ENCODE measurements around the gene TDRD10.
A peak's percentile ranks its signal among the peaks of the same experiment; 100 is the strongest.
"Not testable (repeated sequence)": the region's sequence is repeated elsewhere in the genome, so short reads cannot be mapped to it uniquely, and the experiment has no call there.

Gene TDRD10

GRCh38 chr1:154501423-154502065 is 475 bp upstream of the TDRD10 start:
- no peak for DNase-seq

GRCh38 chr1:154502744-154503115 is 711 bp downstream of the TDRD10 start:
- intact Hi-C loops (cut with DNase I), result no loop called here
- DNase-seq, result no peak

More at GRCh38 chr1:154501423-154502065, 475 bp upstream of the TDRD10 start:
- intact Hi-C loops (cut with DNase I), result no loop called here

- no peak for DNase-seq
- intact Hi-C loops (cut with DNase I), result no loop called here
These were observed 1.9 kb downstream of the TDRD10 start for GRCh38 chr1:154503898-154504297.

GRCh38 chr1:154512760-154513159 is 10.7 kb downstream of the TDRD10 start:
- intact Hi-C loops (cut with DNase I), result no loop called here
- DNase-seq, result no peak

GRCh38 chr1:154514066-154514553 is 12.1 kb downstream of the TDRD10 start:
- no peak for DNase-seq
- intact Hi-C loops (cut with DNase I), result no loop called here

GRCh38 chr1:154517661-154518060 is 15.6 kb downstream of the TDRD10 start:
- DNase-seq, result no peak
- intact Hi-C loops (cut with DNase I), result no loop called here

- no peak for DNase-seq
- intact Hi-C loops (cut with DNase I), result no loop called here
These were observed 17.6 kb downstream of the TDRD10 start for GRCh38 chr1:154519591-154519991.

- no peak for DNase-seq
- intact Hi-C loops (cut with DNase I), result no loop called here
These were observed 18.3 kb downstream of the TDRD10 start for GRCh38 chr1:154520333-154520732.

GRCh38 chr1:154521695-154522094 is 19.7 kb downstream of the TDRD10 start:
- intact Hi-C loops (cut with DNase I), result no loop called here
- no peak for DNase-seq

- intact Hi-C loops (cut with DNase I), result no loop called here
- DNase-seq, result no peak
These were observed 22.9 kb downstream of the TDRD10 start for GRCh38 chr1:154524881-154525280.

- DNase-seq, result no peak
- intact Hi-C loops (cut with DNase I), result no loop called here
These were observed 25.2 kb downstream of the TDRD10 start for GRCh38 chr1:154527192-154527591.

- DNase-seq, result no peak
- intact Hi-C loops (cut with DNase I), result no loop called here
These were observed 27.3 kb downstream of the TDRD10 start for GRCh38 chr1:154529308-154529707.

GRCh38 chr1:154531950-154532349 is 29.9 kb downstream of the TDRD10 start:
- intact Hi-C loops (cut with DNase I); DNase-seq: not testable (repeated sequence)

- intact Hi-C loops (cut with DNase I), result no loop called here
- DNase-seq, result no peak
These were observed 32.2 kb downstream of the TDRD10 start for GRCh38 chr1:154533952-154534844.

- intact Hi-C loops (cut with DNase I), result no loop called here
- no peak for DNase-seq
These were observed 34.6 kb downstream of the TDRD10 start for GRCh38 chr1:154536570-154536969.

- no peak for DNase-seq
- intact Hi-C loops (cut with DNase I), result no loop called here
These were observed 37.8 kb downstream of the TDRD10 start for GRCh38 chr1:154539486-154540483.

- intact Hi-C loops (cut with DNase I), result no loop called here
- DNase-seq, result no peak
These were observed 39.2 kb downstream of the TDRD10 start for GRCh38 chr1:154541231-154541630.

- peak in 9 of 10 donors; percentile 26 to 95 (median 51) for DNase-seq
- intact Hi-C loops (cut with DNase I), result loop anchor here (1.0 kb wide), 1 partner anchor 67 kb away; no protein-coding TSS in a partner anchor
These were observed 44.4 kb downstream of the TDRD10 start for GRCh38 chr1:154546264-154547063.

GRCh38 chr1:154547105-154547732 is 45.2 kb downstream of the TDRD10 start:
- intact Hi-C loops (cut with DNase I), result no loop called here
- DNase-seq, result no peak
